ENCODE results near the gene OGA.

- no peak for TF ChIP-seq CTCF (IDR thresholded peaks at IDR 0.05; ENCODE audit: extremely low read depth in 1 of 2, insufficient read depth in 1 of 2, low read depth in 1 of 2, low read length in 2 of 2)
- TF ChIP-seq POLR2A (IDR thresholded peaks at IDR 0.05; ENCODE audit: low read depth, low read length), result no peak
- TF ChIP-seq EZH2 (IDR thresholded peaks at IDR 0.05; ENCODE audit: borderline replicate concordance, low read depth, low read length, severe bottlenecking), result no peak
These were observed 68.9 kb downstream of the OGA start for GRCh38 chr10:101749047-101750016.
